HepG2 (cell line): Measurements from ENCODE around the gene SHF. TPM values are rescaled to one million over a fixed set of nuclear protein-coding genes. Genes with fewer than 3 reads are reported as not detected.
A peak's percentile ranks its signal among the peaks of the same experiment; 100 is the strongest.

ENCODE experiments used
- CAMTA2 ChIP-seq: sonication (generic); formaldehyde crosslinking; IDR thresholded peaks from 2 replicates; pipeline ENCODE4 v1.4.0; 2020; ENCODE audit warnings: mild to moderate bottlenecking, missing genetic modification reagents, borderline replicate concordance
- DMAP1 ChIP-seq: IDR thresholded peaks from 2 replicates; pipeline ENCODE4 v1.6.1; 2016
- DNMT1 ChIP-seq: sonication (generic); formaldehyde crosslinking; IDR thresholded peaks from 2 replicates; pipeline ENCODE4 v1.5.1; 2020; ENCODE audit warnings: mild to moderate bottlenecking, missing genetic modification reagents
- DNMT3B ChIP-seq: conservative IDR thresholded peaks from 2 replicates; pipeline ENCODE4 v1.6.1; 2016; ENCODE audit warnings: missing biosample characterization, control low read depth
- ERF ChIP-seq: IDR thresholded peaks from 2 replicates; pipeline ENCODE4 v1.6.1; 2018; ENCODE audit warnings: missing biosample characterization, missing genetic modification reagents
- ESRRA ChIP-seq: sonication (generic); formaldehyde crosslinking; IDR thresholded peaks from 2 replicates; pipeline ENCODE4 v1.5.1; 2020; ENCODE audit warnings: mild to moderate bottlenecking, low read depth, missing genetic modification reagents
- FOXC1 ChIP-seq: sonication (generic); formaldehyde crosslinking; IDR thresholded peaks from 2 replicates; pipeline ENCODE4 v1.8.0; 2022; ENCODE audit warnings: mild to moderate bottlenecking, missing genetic modification reagents, borderline replicate concordance
- KLF16 ChIP-seq, 2 experiments: sonication (generic) in 1 of 2; formaldehyde crosslinking in 1 of 2; IDR thresholded peaks; 2 replicates each; pipeline versions ENCODE4 v1.6.1 to v1.8.0; 2016 to 2023; ENCODE audit warnings: missing genetic modification reagents in 2 of 2, missing compliant biosample characterization in 1 of 2
- KMT2B ChIP-seq: IDR thresholded peaks from 2 replicates; pipeline ENCODE4 v1.6.1; 2016; ENCODE audit warnings: missing genetic modification reagents, missing compliant biosample characterization
- MAF1 ChIP-seq: sonication (generic); formaldehyde crosslinking; IDR thresholded peaks from 2 replicates; pipeline ENCODE4 v1.5.0; 2020; ENCODE audit warnings: missing genetic modification reagents, borderline replicate concordance
- MBNL3 ChIP-seq: fragments of 250-450 bp; sonication (Bioruptor Pico); conservative IDR thresholded peaks from 2 replicates; pipeline ENCODE4 v1.8.0; 2022; ENCODE audit warnings: mild to moderate bottlenecking, inconsistent platforms
- NFKB2 ChIP-seq: sonication (generic); formaldehyde crosslinking; IDR thresholded peaks from 2 replicates; pipeline ENCODE4 v1.4.0; 2020; ENCODE audit warnings: missing genetic modification reagents, borderline replicate concordance
- SMARCC2 ChIP-seq: fragments of 450-650 bp; IDR thresholded peaks from 2 replicates; pipeline ENCODE4 v1.6.1; 2017; ENCODE audit warnings: antibody characterized with exemption, mild to moderate bottlenecking
- ZFX ChIP-seq: sonication (generic); formaldehyde crosslinking; IDR thresholded peaks from 2 replicates; pipeline ENCODE4 v1.4.0; 2020; ENCODE audit warnings: mild to moderate bottlenecking, low read depth, missing genetic modification reagents, moderate library complexity
- ZMAT3 ChIP-seq: sonication (generic); formaldehyde crosslinking; conservative IDR thresholded peaks from 2 replicates; pipeline ENCODE4 v1.7.0; 2021; ENCODE audit warnings: missing genetic modification reagents
- ZNF350 ChIP-seq: sonication (generic); formaldehyde crosslinking; IDR thresholded peaks from 2 replicates; pipeline ENCODE4 v1.4.0; 2020; ENCODE audit warnings: mild to moderate bottlenecking, low read depth, missing genetic modification reagents, borderline replicate concordance
- ZNF501 ChIP-seq: sonication (generic); formaldehyde crosslinking; IDR thresholded peaks from 2 replicates; pipeline ENCODE4 v1.5.1; 2020; ENCODE audit warnings: mild to moderate bottlenecking, moderate library complexity, missing genetic modification reagents
- ZNF562 ChIP-seq: sonication (generic); formaldehyde crosslinking; IDR thresholded peaks from 2 replicates; pipeline ENCODE4 v1.8.0; 2022; ENCODE audit warnings: missing genetic modification reagents, borderline replicate concordance
- ZNF652 ChIP-seq: IDR thresholded peaks from 2 replicates; pipeline ENCODE4 v1.6.1; 2016; ENCODE audit warnings: low read depth, borderline replicate concordance
- ZNF674 ChIP-seq: sonication (generic); formaldehyde crosslinking; IDR thresholded peaks from 2 replicates; pipeline ENCODE4 v1.5.0; 2020; ENCODE audit warnings: low read depth, mild to moderate bottlenecking, missing genetic modification reagents
- polyA plus RNA-seq, 8 experiments: library from polyadenylated mRNA; depleted of rRNA in 3 of 8; stranded (reverse) in 7 of 8; unstranded in 1 of 8; fragments of >200 nt; fragmentation: Illumina TruSeq in 4 of 8; extraction: Trizol in 4 of 8; gene quantifications; 2 replicates each; pipeline versions ENCODE4 v1.2.1 to v1.2.3, GENCODE V29; 2011 to 2016; ENCODE audit warnings: low read depth in 4 of 8, missing spikeins in 1 of 8, mixed read lengths in 1 of 8; ENCODE audit not compliant: insufficient read depth in 1 of 8
- total RNA-seq, 5 experiments: library from RNA; depleted of rRNA; stranded (reverse); fragments of >200 nt; fragmentation: Illumina TruSeq; extraction: Trizol; gene quantifications; 2 replicates each; pipeline ENCODE4 v1.2.3, GENCODE V29; 2016; ENCODE audit warnings: low read depth in 1 of 5
- TF ChIP-seq, protein P1 (sequence below): sonication (generic); formaldehyde crosslinking; IDR thresholded peaks from 2 replicates; pipeline ENCODE4 v1.8.0; 2022; ENCODE audit warnings: mild to moderate bottlenecking, missing genetic modification reagents; ENCODE audit not compliant: insufficient replicate concordance
- TF ChIP-seq, protein P2 (sequence below): sonication (generic); formaldehyde crosslinking; IDR thresholded peaks from 2 replicates; pipeline ENCODE4 v1.8.0; 2023; ENCODE audit warnings: mild to moderate bottlenecking, missing genetic modification reagents
- TF ChIP-seq, protein P3 (sequence below): sonication (generic); formaldehyde crosslinking; IDR thresholded peaks from 2 replicates; pipeline ENCODE4 v1.5.0; 2020; ENCODE audit warnings: mild to moderate bottlenecking, missing genetic modification reagents
- TF ChIP-seq, protein P4 (sequence below): sonication (generic); formaldehyde crosslinking; IDR thresholded peaks from 2 replicates; pipeline ENCODE4 v1.5.1; 2020; ENCODE audit warnings: missing genetic modification reagents, mild to moderate bottlenecking, borderline replicate concordance
- TF ChIP-seq, protein P5 (sequence below): IDR thresholded peaks from 2 replicates; pipeline ENCODE4 v1.6.1; 2016; ENCODE audit warnings: mild to moderate bottlenecking, missing biosample characterization, missing genetic modification reagents

The SHF gene
- total and polyA plus RNA-seq, 2 of the 13 experiments (the other 11 are each of a cell fraction or from before 2014, with no cell fraction given), result 20.9 to 25.5 TPM

DNA sequence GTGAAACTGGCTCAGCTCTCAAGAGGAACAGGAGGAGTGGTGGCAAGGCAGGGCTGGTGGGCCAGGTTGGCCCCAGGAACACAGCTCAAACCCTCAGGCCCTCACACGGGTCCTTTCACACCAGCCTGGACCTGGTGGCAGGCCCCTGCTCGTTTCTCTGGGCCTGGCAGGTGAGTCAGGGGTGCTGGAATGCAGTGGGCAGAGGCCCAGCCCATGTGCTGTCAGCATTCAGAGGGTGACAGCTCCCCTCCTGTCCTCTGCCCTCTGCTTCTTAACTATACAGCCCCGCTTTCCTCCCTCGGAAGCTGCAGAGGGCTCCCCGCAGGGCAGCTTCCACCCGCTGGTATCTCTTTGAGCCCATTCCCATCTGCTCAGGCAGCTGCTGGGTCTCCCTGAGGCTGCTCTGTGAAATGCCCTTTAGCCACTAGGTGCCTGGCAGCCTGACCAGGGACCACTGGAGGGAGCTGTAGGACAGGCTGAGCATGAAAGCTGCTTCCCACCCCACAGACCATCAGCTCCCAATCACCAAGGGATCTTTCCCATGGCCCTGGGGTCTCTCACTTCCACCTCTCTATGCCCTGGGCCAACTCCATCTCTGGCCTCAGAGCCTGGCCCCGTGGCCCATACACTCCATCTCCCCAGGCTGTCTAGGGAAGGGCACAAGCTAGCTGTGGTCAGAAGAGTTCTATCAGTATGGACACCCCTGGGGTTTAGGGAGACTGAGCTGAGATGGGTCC lies 24.8 kb downstream of the SHF start (continued):
- TF ChIP-seq, protein P1, sequence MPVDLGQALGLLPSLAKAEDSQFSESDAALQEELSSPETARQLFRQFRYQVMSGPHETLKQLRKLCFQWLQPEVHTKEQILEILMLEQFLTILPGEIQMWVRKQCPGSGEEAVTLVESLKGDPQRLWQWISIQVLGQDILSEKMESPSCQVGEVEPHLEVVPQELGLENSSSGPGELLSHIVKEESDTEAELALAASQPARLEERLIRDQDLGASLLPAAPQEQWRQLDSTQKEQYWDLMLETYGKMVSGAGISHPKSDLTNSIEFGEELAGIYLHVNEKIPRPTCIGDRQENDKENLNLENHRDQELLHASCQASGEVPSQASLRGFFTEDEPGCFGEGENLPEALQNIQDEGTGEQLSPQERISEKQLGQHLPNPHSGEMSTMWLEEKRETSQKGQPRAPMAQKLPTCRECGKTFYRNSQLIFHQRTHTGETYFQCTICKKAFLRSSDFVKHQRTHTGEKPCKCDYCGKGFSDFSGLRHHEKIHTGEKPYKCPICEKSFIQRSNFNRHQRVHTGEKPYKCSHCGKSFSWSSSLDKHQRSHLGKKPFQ (CRISPR knock-in tag), result no peak
- no peak for TF ChIP-seq FOXC1 (CRISPR knock-in tag)
- no peak for TF ChIP-seq MBNL3 (CRISPR knock-in tag)
- no peak for TF ChIP-seq DNMT1
- TF ChIP-seq, protein P2, sequence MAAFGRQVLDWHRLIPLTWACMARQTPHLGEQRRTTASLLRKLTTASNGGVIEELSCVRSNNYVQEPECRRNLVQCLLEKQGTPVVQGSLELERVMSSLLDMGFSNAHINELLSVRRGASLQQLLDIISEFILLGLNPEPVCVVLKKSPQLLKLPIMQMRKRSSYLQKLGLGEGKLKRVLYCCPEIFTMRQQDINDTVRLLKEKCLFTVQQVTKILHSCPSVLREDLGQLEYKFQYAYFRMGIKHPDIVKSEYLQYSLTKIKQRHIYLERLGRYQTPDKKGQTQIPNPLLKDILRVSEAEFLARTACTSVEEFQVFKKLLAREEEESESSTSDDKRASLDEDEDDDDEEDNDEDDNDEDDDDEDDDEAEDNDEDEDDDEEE (CRISPR knock-in tag), result no peak
- TF ChIP-seq ESRRA (CRISPR knock-in tag), result no peak
- TF ChIP-seq DMAP1 (CRISPR knock-in tag), result no peak
- TF ChIP-seq ZMAT3 (CRISPR knock-in tag), result no peak
- no peak for TF ChIP-seq ZNF674
- no peak for TF ChIP-seq SMARCC2
- no peak for TF ChIP-seq MAF1 (CRISPR knock-in tag)
- TF ChIP-seq, protein P3, sequence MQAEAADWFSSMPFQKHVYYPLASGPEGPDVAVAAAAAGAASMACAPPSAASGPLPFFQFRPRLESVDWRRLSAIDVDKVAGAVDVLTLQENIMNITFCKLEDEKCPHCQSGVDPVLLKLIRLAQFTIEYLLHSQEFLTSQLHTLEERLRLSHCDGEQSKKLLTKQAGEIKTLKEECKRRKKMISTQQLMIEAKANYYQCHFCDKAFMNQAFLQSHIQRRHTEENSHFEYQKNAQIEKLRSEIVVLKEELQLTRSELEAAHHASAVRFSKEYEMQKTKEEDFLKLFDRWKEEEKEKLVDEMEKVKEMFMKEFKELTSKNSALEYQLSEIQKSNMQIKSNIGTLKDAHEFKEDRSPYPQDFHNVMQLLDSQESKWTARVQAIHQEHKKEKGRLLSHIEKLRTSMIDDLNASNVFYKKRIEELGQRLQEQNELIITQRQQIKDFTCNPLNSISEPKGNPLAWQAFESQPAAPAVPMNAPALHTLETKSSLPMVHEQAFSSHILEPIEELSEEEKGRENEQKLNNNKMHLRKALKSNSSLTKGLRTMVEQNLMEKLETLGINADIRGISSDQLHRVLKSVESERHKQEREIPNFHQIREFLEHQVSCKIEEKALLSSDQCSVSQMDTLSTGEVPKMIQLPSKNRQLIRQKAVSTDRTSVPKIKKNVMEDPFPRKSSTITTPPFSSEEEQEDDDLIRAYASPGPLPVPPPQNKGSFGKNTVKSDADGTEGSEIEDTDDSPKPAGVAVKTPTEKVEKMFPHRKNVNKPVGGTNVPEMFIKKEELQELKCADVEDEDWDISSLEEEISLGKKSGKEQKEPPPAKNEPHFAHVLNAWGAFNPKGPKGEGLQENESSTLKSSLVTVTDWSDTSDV, result no peak
- TF ChIP-seq ZNF562 (CRISPR knock-in tag), result no peak
- TF ChIP-seq ZNF652 (CRISPR knock-in tag), result no peak
- TF ChIP-seq, protein P4, sequence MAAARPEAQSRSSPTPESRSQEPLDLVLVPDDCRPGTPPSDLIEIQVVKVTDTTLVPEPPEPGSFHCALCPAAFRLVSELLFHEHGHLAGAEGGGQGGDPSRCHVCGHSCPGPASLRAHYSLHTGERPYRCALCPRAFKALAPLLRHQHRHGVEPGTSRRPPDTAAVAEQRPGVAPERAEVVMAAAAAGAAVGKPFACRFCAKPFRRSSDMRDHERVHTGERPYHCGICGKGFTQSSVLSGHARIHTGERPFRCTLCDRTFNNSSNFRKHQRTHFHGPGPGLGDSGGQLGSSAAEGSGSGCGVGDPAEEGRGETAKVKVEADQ (CRISPR knock-in tag), result no peak
- no peak for TF ChIP-seq KLF16 (CRISPR knock-in tag; IDR thresholded peaks at IDR 0.05)
- TF ChIP-seq ZNF501 (CRISPR knock-in tag), result 0 out of 2 replicates have a peak, but pooled peaks have one; percentile 17
- TF ChIP-seq, protein P5, sequence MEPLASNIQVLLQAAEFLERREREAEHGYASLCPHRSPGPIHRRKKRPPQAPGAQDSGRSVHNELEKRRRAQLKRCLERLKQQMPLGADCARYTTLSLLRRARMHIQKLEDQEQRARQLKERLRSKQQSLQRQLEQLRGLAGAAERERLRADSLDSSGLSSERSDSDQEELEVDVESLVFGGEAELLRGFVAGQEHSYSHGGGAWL, result no peak
- TF ChIP-seq DNMT3B (CRISPR knock-in tag), result no peak
- no peak for TF ChIP-seq ERF (CRISPR knock-in tag)
- TF ChIP-seq CAMTA2 (CRISPR knock-in tag), result no peak
- TF ChIP-seq NFKB2 (CRISPR knock-in tag), result no peak
- TF ChIP-seq KMT2B (CRISPR knock-in tag), result no peak
- TF ChIP-seq ZFX (CRISPR knock-in tag), result no peak
- TF ChIP-seq ZNF350, result peak; percentile 39; the same call in 1 of the 2 replicates
